Testis (tissue), 2 donors: ENCODE measurements around the gene SLC12A3.
A peak's percentile ranks its signal among the peaks of the same experiment; 100 is the strongest.

Experiments used
- CTCF ChIP-seq, 3 experiments: fragments of 450-650 bp in 2 of 3; fragments of 200-600 bp in 1 of 3; sonication (generic) in 1 of 3; IDR thresholded peaks; one replicate each; pipeline ENCODE4 v1.5.1; 2016 to 2019; ENCODE audit warnings: antibody characterized with exemption in 3 of 3, mild to moderate bottlenecking in 2 of 3, moderate library complexity in 1 of 3
- POLR2A ChIP-seq: fragments of 450-650 bp; IDR thresholded peaks from one replicate; pipeline ENCODE4 v1.6.1; 2017; ENCODE audit warnings: antibody characterized with exemption, mild to moderate bottlenecking, moderate library complexity

GRCh38 chr16:56950881-56951771 is 86.1 kb downstream of the SLC12A3 start:
- peak in 1 of 3 experiments; percentile 32 for TF ChIP-seq CTCF (IDR thresholded peaks at IDR 0.05)
- TF ChIP-seq POLR2A, result no peak
